Inflammatory macrophage (primary cell): ENCODE measurements around the gene ARHGEF11.

Source experiments
- DNase-seq, 2 donors: peaks; one replicate each; pipeline ENCODE4 v3.0.0-alpha.2; 2020 to 2022

Gene ARHGEF11

GRCh38 chr1:156893048-156893953 lies 152.2 kb downstream of the ARHGEF11 start, which contains the start of gene PEAR1:
TSS of gene PEAR1 (plus strand) at chr1:156893718. CDS start at chr1:156903927, 10,209 bp downstream.
- no peak for DNase-seq

- peak; percentile 85 for DNase-seq
These were observed 153.1 kb downstream of the ARHGEF11 start for GRCh38 chr1:156892190-156893047.

DNA sequence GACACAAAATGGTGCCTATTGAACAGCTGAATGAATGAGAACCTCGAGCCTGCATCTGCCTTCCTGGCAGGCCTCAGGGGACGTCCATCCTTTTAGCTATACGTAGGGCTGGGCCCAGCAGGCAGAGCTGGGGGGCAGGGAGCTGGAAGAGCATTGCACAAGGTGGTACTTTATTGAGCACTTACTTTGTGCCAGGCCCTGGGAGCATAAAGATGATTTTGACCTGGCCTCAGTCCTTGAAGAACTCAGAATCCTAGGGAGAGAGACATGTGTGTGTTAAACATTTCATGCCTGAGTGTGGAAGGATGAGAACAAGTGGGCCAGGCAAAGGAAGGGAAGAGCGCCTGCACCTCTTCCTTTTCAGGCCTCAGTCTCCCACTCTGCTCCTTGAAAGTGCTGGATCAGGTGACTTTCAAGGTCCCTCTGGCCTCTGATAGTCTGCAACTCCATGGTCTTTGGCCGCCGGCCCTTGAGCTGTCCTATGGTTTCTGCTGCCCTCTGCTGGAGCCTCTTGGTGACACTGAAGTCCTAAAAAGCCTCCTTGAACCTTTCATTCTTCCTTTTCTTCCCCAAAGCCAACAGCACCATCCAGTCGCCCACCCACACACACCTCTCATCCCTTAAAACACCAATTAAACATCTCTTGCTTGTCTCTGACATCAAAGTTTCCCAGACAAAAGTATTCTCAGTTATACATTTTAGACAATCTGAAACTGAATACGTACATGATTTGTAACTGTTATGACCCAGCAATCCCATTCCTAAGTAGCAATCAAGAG lies 155.6 kb downstream of the ARHGEF11 start:
- peak; percentile 64 to 77 for DNase-seq

DNA sequence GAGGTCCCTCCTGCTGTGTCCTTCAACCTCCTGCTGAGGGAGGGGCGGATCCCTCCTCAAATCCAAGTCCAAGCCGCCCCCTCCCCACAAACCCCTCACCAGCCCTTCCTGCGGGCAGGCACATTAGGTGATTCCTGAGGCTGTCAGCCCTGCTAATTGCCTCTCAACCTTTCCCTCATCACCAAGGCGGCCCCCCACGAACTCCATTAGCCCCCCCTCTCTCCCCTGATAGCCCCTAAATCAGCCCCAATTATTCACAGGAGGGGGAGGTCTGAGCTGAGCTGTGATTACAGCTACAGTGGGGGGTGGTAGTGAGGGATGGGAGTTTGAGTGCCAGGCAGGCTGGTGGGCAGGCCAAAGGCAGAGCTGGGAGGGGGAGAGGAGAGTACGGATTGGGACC lies 157.8 kb downstream of the ARHGEF11 start:
- no peak for DNase-seq

DNA sequence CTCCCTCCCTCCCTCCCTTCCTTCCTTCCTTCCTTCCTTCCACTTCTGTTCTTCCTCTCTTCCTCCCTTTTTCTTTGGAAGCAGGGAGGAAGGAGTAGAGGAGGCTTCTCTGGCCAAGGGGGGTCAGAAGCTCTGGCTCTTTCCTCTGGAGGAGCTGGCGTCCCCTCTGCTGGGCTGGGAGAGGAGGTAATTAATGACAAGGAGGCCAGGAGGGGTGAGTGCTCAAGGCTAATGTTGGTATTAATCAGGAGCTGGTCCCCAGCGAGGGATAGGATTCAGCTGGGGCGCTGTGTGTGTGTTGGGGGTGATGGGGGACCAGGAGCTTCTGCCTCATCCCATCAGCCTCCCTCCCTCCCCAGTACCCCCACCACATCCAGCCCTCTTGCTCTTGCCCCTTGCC lies 158.2 kb downstream of the ARHGEF11 start:
- DNase-seq = no peak

GRCh38 chr1:156886583-156887281 lies 158.8 kb downstream of the ARHGEF11 start:
- DNase-seq = no peak

- DNase-seq = no peak
These were observed 159.6 kb downstream of the ARHGEF11 start for GRCh38 chr1:156885880-156886355.

GRCh38 chr1:156885314-156885713 lies 160.2 kb downstream of the ARHGEF11 start:
- no peak for DNase-seq
